ENCODE results near the gene IL23A. TPM values are rescaled to one million over a fixed set of nuclear protein-coding genes. Genes with fewer than 3 reads are reported as not detected.
A peak's percentile ranks its signal among the peaks of the same experiment; 100 is the strongest.

The IL23A gene
- total and polyA plus RNA-seq, 2 of the 13 experiments (the other 11 are each of a cell fraction or from before 2014, with no cell fraction given) = 0.33 to 0.35 TPM

- TF ChIP-seq, protein P1, sequence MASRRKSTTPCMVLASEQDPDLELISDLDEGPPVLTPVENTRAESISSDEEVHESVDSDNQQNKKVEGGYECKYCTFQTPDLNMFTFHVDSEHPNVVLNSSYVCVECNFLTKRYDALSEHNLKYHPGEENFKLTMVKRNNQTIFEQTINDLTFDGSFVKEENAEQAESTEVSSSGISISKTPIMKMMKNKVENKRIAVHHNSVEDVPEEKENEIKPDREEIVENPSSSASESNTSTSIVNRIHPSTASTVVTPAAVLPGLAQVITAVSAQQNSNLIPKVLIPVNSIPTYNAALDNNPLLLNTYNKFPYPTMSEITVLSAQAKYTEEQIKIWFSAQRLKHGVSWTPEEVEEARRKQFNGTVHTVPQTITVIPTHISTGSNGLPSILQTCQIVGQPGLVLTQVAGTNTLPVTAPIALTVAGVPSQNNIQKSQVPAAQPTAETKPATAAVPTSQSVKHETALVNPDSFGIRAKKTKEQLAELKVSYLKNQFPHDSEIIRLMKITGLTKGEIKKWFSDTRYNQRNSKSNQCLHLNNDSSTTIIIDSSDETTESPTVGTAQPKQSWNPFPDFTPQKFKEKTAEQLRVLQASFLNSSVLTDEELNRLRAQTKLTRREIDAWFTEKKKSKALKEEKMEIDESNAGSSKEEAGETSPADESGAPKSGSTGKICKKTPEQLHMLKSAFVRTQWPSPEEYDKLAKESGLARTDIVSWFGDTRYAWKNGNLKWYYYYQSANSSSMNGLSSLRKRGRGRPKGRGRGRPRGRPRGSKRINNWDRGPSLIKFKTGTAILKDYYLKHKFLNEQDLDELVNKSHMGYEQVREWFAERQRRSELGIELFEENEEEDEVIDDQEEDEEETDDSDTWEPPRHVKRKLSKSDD (CRISPR knock-in tag; IDR thresholded peaks at IDR 0.05; ENCODE audit: low read depth) = no peak
- no peak for TF ChIP-seq ZMAT3 (CRISPR knock-in tag; conservative IDR thresholded peaks at IDR 0.05)
- TF ChIP-seq KDM6A (CRISPR knock-in tag; IDR thresholded peaks at IDR 0.05; ENCODE audit: low read depth) = no peak
- peak; percentile 64; the same call in 1 of the 2 replicates for TF ChIP-seq ARNT2 (CRISPR knock-in tag; IDR thresholded peaks at IDR 0.05; ENCODE audit: low read depth)
- TF ChIP-seq ZNF792 (CRISPR knock-in tag; IDR thresholded peaks at IDR 0.05) = no peak
- 0 out of 2 replicates have a peak, but pooled peaks have one; percentile 44 for TF ChIP-seq ZNF343 (CRISPR knock-in tag; IDR thresholded peaks at IDR 0.05)
- 0 out of 2 replicates have a peak, but pooled peaks have one; percentile 22 for TF ChIP-seq CREB1 (IDR thresholded peaks at IDR 0.05)
- peak; percentile 49; the same call in 1 of the 2 replicates for TF ChIP-seq CREB1 (CRISPR knock-in tag; IDR thresholded peaks at IDR 0.05)
- TF ChIP-seq MYNN (CRISPR knock-in tag; IDR thresholded peaks at IDR 0.05; ENCODE audit: low read depth) = no peak
- no peak for TF ChIP-seq ZNF598 (CRISPR knock-in tag; IDR thresholded peaks at IDR 0.05; ENCODE audit: borderline replicate concordance)
- TF ChIP-seq ZNF496 (CRISPR knock-in tag; IDR thresholded peaks at IDR 0.05; ENCODE audit: insufficient replicate concordance) = no peak
- TF ChIP-seq, protein P2, sequence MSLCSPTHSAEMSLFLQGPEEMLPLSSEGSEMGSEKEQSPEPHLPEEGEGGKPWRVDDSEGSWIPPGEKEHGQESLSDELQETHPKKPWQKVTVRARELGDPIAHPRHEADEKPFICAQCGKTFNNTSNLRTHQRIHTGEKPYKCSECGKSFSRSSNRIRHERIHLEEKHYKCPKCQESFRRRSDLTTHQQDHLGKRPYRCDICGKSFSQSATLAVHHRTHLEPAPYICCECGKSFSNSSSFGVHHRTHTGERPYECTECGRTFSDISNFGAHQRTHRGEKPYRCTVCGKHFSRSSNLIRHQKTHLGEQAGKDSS (CRISPR knock-in tag; IDR thresholded peaks at IDR 0.05; ENCODE audit: borderline replicate concordance, low read depth) = peak; percentile 78
- TF ChIP-seq NR1H2 (CRISPR knock-in tag; IDR thresholded peaks at IDR 0.05; ENCODE audit: borderline replicate concordance, low read depth) = no peak
- TF ChIP-seq GPN1 (CRISPR knock-in tag; IDR thresholded peaks at IDR 0.05; ENCODE audit: borderline replicate concordance) = no peak
- TF ChIP-seq, protein P3, sequence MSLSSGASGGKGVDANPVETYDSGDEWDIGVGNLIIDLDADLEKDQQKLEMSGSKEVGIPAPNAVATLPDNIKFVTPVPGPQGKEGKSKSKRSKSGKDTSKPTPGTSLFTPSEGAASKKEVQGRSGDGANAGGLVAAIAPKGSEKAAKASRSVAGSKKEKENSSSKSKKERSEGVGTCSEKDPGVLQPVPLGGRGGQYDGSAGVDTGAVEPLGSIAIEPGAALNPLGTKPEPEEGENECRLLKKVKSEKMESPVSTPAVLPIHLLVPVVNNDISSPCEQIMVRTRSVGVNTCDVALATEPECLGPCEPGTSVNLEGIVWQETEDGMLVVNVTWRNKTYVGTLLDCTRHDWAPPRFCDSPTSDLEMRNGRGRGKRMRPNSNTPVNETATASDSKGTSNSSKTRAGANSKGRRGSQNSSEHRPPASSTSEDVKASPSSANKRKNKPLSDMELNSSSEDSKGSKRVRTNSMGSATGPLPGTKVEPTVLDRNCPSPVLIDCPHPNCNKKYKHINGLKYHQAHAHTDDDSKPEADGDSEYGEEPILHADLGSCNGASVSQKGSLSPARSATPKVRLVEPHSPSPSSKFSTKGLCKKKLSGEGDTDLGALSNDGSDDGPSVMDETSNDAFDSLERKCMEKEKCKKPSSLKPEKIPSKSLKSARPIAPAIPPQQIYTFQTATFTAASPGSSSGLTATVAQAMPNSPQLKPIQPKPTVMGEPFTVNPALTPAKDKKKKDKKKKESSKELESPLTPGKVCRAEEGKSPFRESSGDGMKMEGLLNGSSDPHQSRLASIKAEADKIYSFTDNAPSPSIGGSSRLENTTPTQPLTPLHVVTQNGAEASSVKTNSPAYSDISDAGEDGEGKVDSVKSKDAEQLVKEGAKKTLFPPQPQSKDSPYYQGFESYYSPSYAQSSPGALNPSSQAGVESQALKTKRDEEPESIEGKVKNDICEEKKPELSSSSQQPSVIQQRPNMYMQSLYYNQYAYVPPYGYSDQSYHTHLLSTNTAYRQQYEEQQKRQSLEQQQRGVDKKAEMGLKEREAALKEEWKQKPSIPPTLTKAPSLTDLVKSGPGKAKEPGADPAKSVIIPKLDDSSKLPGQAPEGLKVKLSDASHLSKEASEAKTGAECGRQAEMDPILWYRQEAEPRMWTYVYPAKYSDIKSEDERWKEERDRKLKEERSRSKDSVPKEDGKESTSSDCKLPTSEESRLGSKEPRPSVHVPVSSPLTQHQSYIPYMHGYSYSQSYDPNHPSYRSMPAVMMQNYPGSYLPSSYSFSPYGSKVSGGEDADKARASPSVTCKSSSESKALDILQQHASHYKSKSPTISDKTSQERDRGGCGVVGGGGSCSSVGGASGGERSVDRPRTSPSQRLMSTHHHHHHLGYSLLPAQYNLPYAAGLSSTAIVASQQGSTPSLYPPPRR (CRISPR knock-in tag; IDR thresholded peaks at IDR 0.05; ENCODE audit: borderline replicate concordance) = no peak; the same call in 1 of the 2 replicates
- no peak for TF ChIP-seq MATR3 (CRISPR knock-in tag; IDR thresholded peaks at IDR 0.05)
Measured at GRCh38 chr12:56299853-56300643, 38.6 kb upstream of the IL23A start, which contains the start of gene CS (continued).

Data from HepG2 (cell line).